ENCODE data around the gene SHISA6. TPM values are rescaled to one million over a fixed set of nuclear protein-coding genes. Genes with fewer than 3 reads are reported as not detected.
A peak's percentile ranks its signal among the peaks of the same experiment; 100 is the strongest.

Gene SHISA6
- total RNA-seq, 1 donor from 2014 or later = not detected

DNA sequence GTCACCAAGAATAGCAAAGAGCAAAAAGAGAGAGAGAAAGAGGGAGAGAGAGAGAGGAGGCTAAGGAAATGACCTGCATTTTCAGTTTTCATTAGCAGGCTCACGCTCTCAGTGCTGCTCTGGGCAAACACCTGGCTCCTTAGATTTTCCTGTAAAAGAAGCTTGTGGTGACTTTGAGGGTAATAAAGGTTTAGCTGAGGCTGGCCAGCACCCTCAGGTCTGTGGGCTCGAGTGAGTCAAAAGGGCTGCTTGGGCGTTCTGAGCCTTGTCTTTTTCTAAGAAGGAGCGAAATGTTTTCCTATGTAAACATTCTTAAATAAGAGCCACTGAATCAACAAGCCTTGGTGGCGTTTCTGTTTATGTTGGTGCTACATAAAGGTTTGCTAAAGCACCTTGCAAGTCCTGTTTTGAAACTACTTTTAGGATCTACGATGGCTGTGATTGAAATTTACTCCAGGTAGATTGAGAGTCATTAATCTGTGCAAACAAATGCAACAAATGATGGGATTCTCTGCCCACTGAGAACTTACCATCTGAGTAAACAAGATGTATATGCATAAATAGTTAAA, 38.8 kb downstream of the SHISA6 start:
- Mint-ChIP-seq H3K27me3 (ENCODE audit: unreplicated experiment) (no peaks in the 10 kb centered on the region), H3K9me3 (ENCODE audit: unreplicated experiment) (peaks cover 24% of the 10 kb centered on the region), H3K4me3 (ENCODE audit: unreplicated experiment) (no peak overlapping the region), H3K27ac (ENCODE audit: unreplicated experiment) (no peak overlapping the region), H3K4me1 (ENCODE audit: unreplicated experiment) (no peaks in the 10 kb centered on the region), H3K36me3 (ENCODE audit: unreplicated experiment) (no peaks in the 10 kb centered on the region)
- TF ChIP-seq, protein P1, sequence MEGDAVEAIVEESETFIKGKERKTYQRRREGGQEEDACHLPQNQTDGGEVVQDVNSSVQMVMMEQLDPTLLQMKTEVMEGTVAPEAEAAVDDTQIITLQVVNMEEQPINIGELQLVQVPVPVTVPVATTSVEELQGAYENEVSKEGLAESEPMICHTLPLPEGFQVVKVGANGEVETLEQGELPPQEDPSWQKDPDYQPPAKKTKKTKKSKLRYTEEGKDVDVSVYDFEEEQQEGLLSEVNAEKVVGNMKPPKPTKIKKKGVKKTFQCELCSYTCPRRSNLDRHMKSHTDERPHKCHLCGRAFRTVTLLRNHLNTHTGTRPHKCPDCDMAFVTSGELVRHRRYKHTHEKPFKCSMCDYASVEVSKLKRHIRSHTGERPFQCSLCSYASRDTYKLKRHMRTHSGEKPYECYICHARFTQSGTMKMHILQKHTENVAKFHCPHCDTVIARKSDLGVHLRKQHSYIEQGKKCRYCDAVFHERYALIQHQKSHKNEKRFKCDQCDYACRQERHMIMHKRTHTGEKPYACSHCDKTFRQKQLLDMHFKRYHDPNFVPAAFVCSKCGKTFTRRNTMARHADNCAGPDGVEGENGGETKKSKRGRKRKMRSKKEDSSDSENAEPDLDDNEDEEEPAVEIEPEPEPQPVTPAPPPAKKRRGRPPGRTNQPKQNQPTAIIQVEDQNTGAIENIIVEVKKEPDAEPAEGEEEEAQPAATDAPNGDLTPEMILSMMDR (IDR thresholded peaks at IDR 0.05) = no peak
- DNase-seq (ENCODE audit: extremely low spot score, unreplicated experiment) = peak; percentile 11

DNA sequence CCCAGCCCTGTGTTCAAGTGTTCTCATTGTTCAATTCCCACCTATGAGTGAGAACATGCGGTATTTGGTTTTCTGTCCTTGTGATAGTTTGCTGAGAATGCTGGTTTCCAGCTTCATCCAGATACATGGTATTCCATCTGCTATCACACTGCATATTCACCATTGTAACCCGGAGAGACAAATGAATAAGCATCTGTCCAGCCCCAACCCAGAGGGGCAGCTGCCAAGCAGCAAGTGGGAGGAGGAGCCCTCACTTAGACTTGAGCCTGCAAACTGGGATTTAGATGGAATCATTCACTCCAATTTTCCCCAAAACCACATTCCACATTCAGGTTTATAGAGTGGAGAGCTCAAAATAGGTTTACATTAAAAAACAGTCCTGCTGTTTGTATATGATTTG, 41.6 kb downstream of the SHISA6 start:
- Mint-ChIP-seq H3K4me3 (ENCODE audit: unreplicated experiment) (no peak overlapping the region), H3K4me1 (ENCODE audit: unreplicated experiment) (no peaks in the 10 kb centered on the region), H3K9me3 (ENCODE audit: unreplicated experiment) (peaks cover 24% of the 10 kb centered on the region), H3K27ac (ENCODE audit: unreplicated experiment) (no peak overlapping the region), H3K27me3 (ENCODE audit: unreplicated experiment) (no peaks in the 10 kb centered on the region), H3K36me3 (ENCODE audit: unreplicated experiment) (no peaks in the 10 kb centered on the region)
- DNase-seq (ENCODE audit: extremely low spot score, unreplicated experiment) = peak; percentile 46
- TF ChIP-seq, protein P1 (IDR thresholded peaks at IDR 0.05) = no peak

DNA sequence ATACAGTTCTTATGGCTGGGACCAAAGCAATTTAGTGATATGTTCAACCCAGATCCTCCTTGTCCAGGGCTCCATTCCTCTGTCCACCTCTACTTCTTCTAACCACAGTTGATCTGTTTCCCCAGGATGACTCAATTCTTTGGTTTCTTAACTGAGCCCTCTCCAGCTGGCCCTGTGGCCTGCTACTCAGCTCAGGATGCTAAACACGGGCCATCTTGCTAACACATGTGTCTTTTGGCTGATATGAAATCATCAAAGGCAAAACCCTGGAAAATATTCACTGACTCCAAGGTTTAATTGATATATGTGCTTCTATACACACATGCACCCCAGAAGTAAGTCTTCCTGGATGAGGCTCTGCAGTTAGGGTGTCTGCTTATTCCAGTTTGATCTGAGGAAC, 43.8 kb downstream of the SHISA6 start:
- no peaks in the 10 kb centered on the region for H3K36me3 Mint-ChIP-seq (ENCODE audit: unreplicated experiment)
- peak; percentile 13 for DNase-seq (ENCODE audit: extremely low spot score, unreplicated experiment)
- no peak overlapping the region for H3K27ac Mint-ChIP-seq (ENCODE audit: unreplicated experiment)
- H3K4me3 Mint-ChIP-seq (ENCODE audit: unreplicated experiment) = no peak overlapping the region
- no peaks in the 10 kb centered on the region for H3K4me1 Mint-ChIP-seq (ENCODE audit: unreplicated experiment)
- TF ChIP-seq, protein P1 (IDR thresholded peaks at IDR 0.05) = no peak
- H3K27me3 Mint-ChIP-seq (ENCODE audit: unreplicated experiment) = peaks cover 3% of the 10 kb centered on the region
- H3K9me3 Mint-ChIP-seq (ENCODE audit: unreplicated experiment) = peaks cover 24% of the 10 kb centered on the region

DNA sequence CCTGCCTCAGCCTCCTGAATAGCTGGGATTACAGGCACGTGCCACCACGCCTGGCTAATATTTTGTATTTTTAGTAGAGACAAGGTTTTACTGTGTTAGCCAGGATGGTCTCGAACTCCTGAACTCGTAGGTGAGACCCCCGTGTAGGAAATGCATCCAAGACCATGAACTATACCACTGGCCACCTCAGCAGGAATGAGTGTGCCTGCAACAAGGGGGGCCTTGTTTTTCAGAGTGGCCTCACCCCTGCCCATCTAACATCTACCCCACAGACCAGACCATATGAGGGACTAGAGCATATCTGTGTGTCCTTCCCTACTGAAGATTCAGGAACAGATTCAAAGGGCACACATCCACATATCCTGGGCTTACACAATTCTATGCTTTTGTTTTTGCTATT, 44.9 kb downstream of the SHISA6 start:
- no peaks in the 10 kb centered on the region for H3K4me1 Mint-ChIP-seq (ENCODE audit: unreplicated experiment)
- H3K9me3 Mint-ChIP-seq (ENCODE audit: unreplicated experiment) = peaks cover 15% of the 10 kb centered on the region
- TF ChIP-seq, protein P1 (IDR thresholded peaks at IDR 0.05) = no peak
- H3K4me3 Mint-ChIP-seq (ENCODE audit: unreplicated experiment) = no peak overlapping the region
- H3K27ac Mint-ChIP-seq (ENCODE audit: unreplicated experiment) = no peak overlapping the region
- no peaks in the 10 kb centered on the region for H3K36me3 Mint-ChIP-seq (ENCODE audit: unreplicated experiment)
- peaks cover 3% of the 10 kb centered on the region for H3K27me3 Mint-ChIP-seq (ENCODE audit: unreplicated experiment)
- DNase-seq (ENCODE audit: extremely low spot score, unreplicated experiment) = peak; percentile 27

DNA sequence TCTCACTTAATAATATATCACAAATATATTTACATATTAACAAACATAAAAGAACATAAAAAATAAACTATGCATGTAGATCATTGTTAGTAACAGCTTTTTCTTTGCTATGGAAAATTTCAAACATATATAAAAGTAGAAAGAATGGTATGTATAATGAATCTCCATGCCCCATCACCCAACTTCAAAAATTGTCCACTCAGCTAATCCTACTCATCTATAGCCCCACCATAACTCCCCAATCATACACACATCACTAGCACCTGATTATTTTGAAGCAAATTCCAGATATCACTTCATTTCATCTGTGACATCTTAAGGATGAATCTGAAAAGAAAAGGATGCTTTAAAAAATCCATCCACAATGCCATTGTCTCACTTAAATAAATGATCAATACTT, 46.8 kb downstream of the SHISA6 start:
- Mint-ChIP-seq H3K27ac (ENCODE audit: unreplicated experiment) (no peak overlapping the region), H3K36me3 (ENCODE audit: unreplicated experiment) (no peaks in the 10 kb centered on the region), H3K27me3 (ENCODE audit: unreplicated experiment) (peaks cover 3% of the 10 kb centered on the region), H3K4me3 (ENCODE audit: unreplicated experiment) (no peak overlapping the region), H3K4me1 (ENCODE audit: unreplicated experiment) (no peaks in the 10 kb centered on the region), H3K9me3 (ENCODE audit: unreplicated experiment) (peaks cover 2% of the 10 kb centered on the region)
- TF ChIP-seq, protein P1 (IDR thresholded peaks at IDR 0.05) = no peak
- DNase-seq (ENCODE audit: extremely low spot score, unreplicated experiment) = no peak

Measured in osteocyte (in vitro differentiated cells).